22Rv1 (cell line): ENCODE data around the gene ASF1B.

Experiments
- CTCF ChIP-seq: fragments of 450-650 bp; IDR thresholded peaks from 2 replicates; pipeline ENCODE4 v1.5.1; 2017; ENCODE audit warnings: mild to moderate bottlenecking
- ZFX ChIP-seq: fragments of 450-650 bp; IDR thresholded peaks from 2 replicates; pipeline ENCODE4 v1.6.1; 2017; ENCODE audit warnings: antibody characterized with exemption, borderline replicate concordance

- TF ChIP-seq CTCF (no peak), ZFX (no peak)
Observed at GRCh38 chr19:14164724-14165493, 28.5 kb upstream of the ASF1B start.
